Calu3 (cell line): ENCODE measurements around the gene ZNF749. TPM values are rescaled to one million over a fixed set of nuclear protein-coding genes. Genes with fewer than 3 reads are reported as not detected.

Experiments used
- BruUV-seq: library from RNA; stranded (reverse); fragments of 400-500 nt; replicated peaks from 2 replicates; lab custom pipeline; 2021; lab: Mats Ljungman, UMichigan
- CTCF ChIA-PET: fragments of 300-600 bp; sonication (Branson Sonifier 250); formaldehyde crosslinking; loops from one replicate; lab custom pipeline; 2022; ENCODE audit warnings: antibody characterized with exemption; lab: Charles Lee
- DNase-seq: peaks from one replicate; pipeline ENCODE4 v3.0.0; 2022
- H3K27ac Mint-ChIP-seq: one replicate; pipeline ENCODE4 v1.8.0; 2022; ENCODE audit warnings: mixed read lengths; ENCODE audit not compliant: unreplicated experiment
- H3K27me3 Mint-ChIP-seq: one replicate; pipeline ENCODE4 v1.8.0; 2022; ENCODE audit warnings: mixed read lengths; ENCODE audit not compliant: unreplicated experiment
- H3K36me3 Mint-ChIP-seq: one replicate; pipeline ENCODE4 v1.8.0; 2022; ENCODE audit warnings: mild to moderate bottlenecking, moderate library complexity, mixed read lengths; ENCODE audit not compliant: insufficient read depth, unreplicated experiment
- H3K4me1 Mint-ChIP-seq: one replicate; pipeline ENCODE4 v1.8.0; 2022; ENCODE audit warnings: mild to moderate bottlenecking, low read depth, mixed read lengths; ENCODE audit not compliant: unreplicated experiment
- H3K4me3 Mint-ChIP-seq: one replicate; pipeline ENCODE4 v1.8.0; 2022; ENCODE audit warnings: mild to moderate bottlenecking, low read depth, moderate library complexity, mixed read lengths; ENCODE audit not compliant: unreplicated experiment
- H3K9me3 Mint-ChIP-seq: one replicate; pipeline ENCODE4 v1.8.0; 2022; ENCODE audit warnings: low read depth, mixed read lengths; ENCODE audit not compliant: unreplicated experiment
- CTCF ChIP-seq: fragments of 200-600 bp; IDR thresholded peaks from one replicate; pipeline ENCODE4 v1.8.0; 2022; ENCODE audit warnings: antibody characterized with exemption; ENCODE audit not compliant: unreplicated experiment
- intact Hi-C: fragments of 100-400 bp; cut with micrococcal nuclease; formaldehyde crosslinking; loops from one replicate; pipeline ENCODE4 v1.10.0; 2022; ENCODE audit not compliant: unreplicated experiment
- total RNA-seq: library from RNA; stranded (reverse); gene quantifications from 2 replicates; pipeline ENCODE4 v1.2.3, GENCODE V29; 2022

The ZNF749 gene
- total RNA-seq, 1 experiment from 2014 or later, result 20.4 TPM

GRCh38 chr19:57443121-57443696 is 8.1 kb downstream of the ZNF749 start:
- Mint-ChIP-seq H3K9me3 (peaks cover 26% of the 10 kb centered on the region), H3K27me3 (no peaks in the 10 kb centered on the region), H3K36me3 (peaks cover 15% of the 10 kb centered on the region), H3K4me3 (no peak overlapping the region), H3K27ac (no peak overlapping the region), H3K4me1 (no peaks in the 10 kb centered on the region)
- TF ChIP-seq CTCF, result no peak
- BruUV-seq, result no TSS peak
- intact Hi-C loops, result no loop called here
- CTCF ChIA-PET, result interaction anchor here (0.6 kb wide), 1 partner anchor 254 kb away, joined by 3 read pairs; no protein-coding TSS in a partner anchor
- DNase-seq, result no peak

- H3K9me3 Mint-ChIP-seq, result peaks cover 19% of the 10 kb centered on the region
- no TSS peak for BruUV-seq
- DNase-seq, result no peak
- H3K4me3 Mint-ChIP-seq, result no peak overlapping the region
- H3K27me3 Mint-ChIP-seq, result no peaks in the 10 kb centered on the region
- no peak for TF ChIP-seq CTCF
- CTCF ChIA-PET, result no interaction called here
- H3K27ac Mint-ChIP-seq, result no peak overlapping the region
- H3K36me3 Mint-ChIP-seq, result no peaks in the 10 kb centered on the region
- H3K4me1 Mint-ChIP-seq, result no peaks in the 10 kb centered on the region
- intact Hi-C loops, result no loop called here
These were observed 17.2 kb downstream of the ZNF749 start for GRCh38 chr19:57452307-57452706.

GRCh38 chr19:57465680-57466381 is 30.7 kb downstream of the ZNF749 start:
- CTCF ChIA-PET, result no interaction called here
- TF ChIP-seq CTCF, result peak; percentile 32
- H3K9me3 Mint-ChIP-seq, result peaks cover 27% of the 10 kb centered on the region
- no peaks in the 10 kb centered on the region for H3K36me3 Mint-ChIP-seq
- intact Hi-C loops, result no loop called here
- no peak overlapping the region for H3K27ac Mint-ChIP-seq
- BruUV-seq, result no TSS peak
- no peaks in the 10 kb centered on the region for H3K27me3 Mint-ChIP-seq
- peak; percentile 17 for DNase-seq
- H3K4me3 Mint-ChIP-seq, result no peak overlapping the region
- H3K4me1 Mint-ChIP-seq, result no peaks in the 10 kb centered on the region

- no peak overlapping the region for H3K4me3 Mint-ChIP-seq
- peaks cover 31% of the 10 kb centered on the region for H3K9me3 Mint-ChIP-seq
- TF ChIP-seq CTCF, result no peak
- no peaks in the 10 kb centered on the region for H3K36me3 Mint-ChIP-seq
- intact Hi-C loops, result no loop called here
- no peaks in the 10 kb centered on the region for H3K4me1 Mint-ChIP-seq
- no peak for DNase-seq
- no peak overlapping the region for H3K27ac Mint-ChIP-seq
- CTCF ChIA-PET, result no interaction called here
- no peaks in the 10 kb centered on the region for H3K27me3 Mint-ChIP-seq
- BruUV-seq, result no TSS peak
These were observed 31.4 kb downstream of the ZNF749 start for GRCh38 chr19:57466489-57466888.
